DOHH2 (cell line): Measurements from ENCODE around the gene APBA3.

Experiments used
- H3F3A ChIP-seq: fragments of 200-600 bp; sonication (generic), shearing (Covaris generic); 2 replicates; pipeline ENCODE4 v1.6.0; 2016; ENCODE audit warnings: antibody characterized with exemption, mild to moderate bottlenecking; ENCODE audit not compliant: control insufficient read depth, insufficient read depth
- H3K27ac ChIP-seq: fragments of 200-600 bp; sonication (generic); 2 replicates; pipeline ENCODE4 v1.5.1; 2014; ENCODE audit warnings: low read depth, mild to moderate bottlenecking, low read length, moderate library complexity
- H3K27me3 ChIP-seq: fragments of 200-600 bp; sonication (generic); 2 replicates; pipeline ENCODE4 v1.6.1; 2014; ENCODE audit warnings: mild to moderate bottlenecking, low read length, mixed read lengths; ENCODE audit not compliant: control insufficient read depth
- H3K36me3 ChIP-seq: fragments of 200-600 bp; sonication (generic); 2 replicates; pipeline ENCODE4 v1.6.1; 2014; ENCODE audit warnings: mild to moderate bottlenecking, low read length, moderate library complexity, mixed read lengths; ENCODE audit not compliant: control insufficient read depth
- H3K4me1 ChIP-seq: fragments of 200-600 bp; sonication (generic); 2 replicates; pipeline ENCODE4 v1.6.1; 2014; ENCODE audit warnings: mild to moderate bottlenecking, low read length, mixed read lengths; ENCODE audit not compliant: control insufficient read depth
- H3K4me2 ChIP-seq: fragments of 200-600 bp; sonication (generic); 2 replicates; pipeline ENCODE4 v1.6.0; 2014; ENCODE audit warnings: mild to moderate bottlenecking, low read length, moderate library complexity
- H3K4me3 ChIP-seq: fragments of 200-600 bp; sonication (generic); 2 replicates; pipeline ENCODE4 v1.5.1; 2014; ENCODE audit warnings: mild to moderate bottlenecking, low read length, mixed read lengths
- H3K79me2 ChIP-seq: fragments of 200-600 bp; sonication (generic); 2 replicates; pipeline ENCODE4 v1.6.1; 2014; ENCODE audit warnings: mild to moderate bottlenecking, low read length, mixed read lengths; ENCODE audit not compliant: control insufficient read depth
- H3K9me2 ChIP-seq: fragments of 200-600 bp; sonication (generic); replicated peaks from 2 replicates; pipeline ENCODE4 v1.6.1; 2014; ENCODE audit warnings: mild to moderate bottlenecking, low read length, mixed read lengths; ENCODE audit not compliant: control insufficient read depth
- H3K9me3 ChIP-seq: fragments of 200-600 bp; sonication (generic); 2 replicates; pipeline ENCODE4 v1.6.1; 2014; ENCODE audit warnings: antibody characterized with exemption, low read length, mixed read lengths; ENCODE audit not compliant: control insufficient read depth, insufficient read depth
- H4K20me1 ChIP-seq: fragments of 200-600 bp; sonication (generic); 2 replicates; pipeline ENCODE4 v1.6.0; 2014; ENCODE audit warnings: low read depth, mild to moderate bottlenecking, antibody characterized with exemption, low read length, moderate library complexity; ENCODE audit not compliant: control insufficient read depth, insufficient read depth
- EZH2phosphoT487 ChIP-seq: fragments of 200-600 bp; sonication (generic); IDR thresholded peaks from 2 replicates; pipeline ENCODE4 v1.6.1; 2017; ENCODE audit warnings: borderline replicate concordance, mild to moderate bottlenecking, antibody characterized with exemption, low read length, moderate library complexity, mixed read lengths
- TF ChIP-seq, protein P1 (sequence below): fragments of 200-600 bp; sonication (generic); IDR thresholded peaks from one replicate; pipeline ENCODE4 v1.5.1; 2014; ENCODE audit warnings: antibody characterized with exemption, mild to moderate bottlenecking, low read depth, low read length; ENCODE audit not compliant: poor library complexity, severe bottlenecking

APBA3 gene

DNA sequence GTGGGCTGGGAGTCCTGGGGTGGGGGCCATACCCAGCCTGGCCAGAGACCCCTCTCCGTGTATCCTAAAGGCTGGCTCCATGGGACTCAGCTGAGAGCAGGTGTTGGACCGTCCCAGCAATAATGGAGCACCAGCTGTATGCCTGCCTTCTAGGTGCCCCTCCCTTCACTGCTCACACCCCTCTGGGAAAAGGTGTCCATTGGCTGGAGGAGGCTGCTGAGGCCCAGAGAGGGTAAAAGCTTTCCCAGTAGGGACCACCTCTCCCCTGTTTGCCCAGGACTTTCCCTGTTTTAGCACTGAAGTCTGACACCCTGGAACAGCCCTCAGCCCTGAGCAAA, 13.9 kb upstream of the APBA3 start:
- no peak overlapping the region for H3K4me2 ChIP-seq
- no peak for TF ChIP-seq EZH2phosphoT487
- TF ChIP-seq, protein P1, sequence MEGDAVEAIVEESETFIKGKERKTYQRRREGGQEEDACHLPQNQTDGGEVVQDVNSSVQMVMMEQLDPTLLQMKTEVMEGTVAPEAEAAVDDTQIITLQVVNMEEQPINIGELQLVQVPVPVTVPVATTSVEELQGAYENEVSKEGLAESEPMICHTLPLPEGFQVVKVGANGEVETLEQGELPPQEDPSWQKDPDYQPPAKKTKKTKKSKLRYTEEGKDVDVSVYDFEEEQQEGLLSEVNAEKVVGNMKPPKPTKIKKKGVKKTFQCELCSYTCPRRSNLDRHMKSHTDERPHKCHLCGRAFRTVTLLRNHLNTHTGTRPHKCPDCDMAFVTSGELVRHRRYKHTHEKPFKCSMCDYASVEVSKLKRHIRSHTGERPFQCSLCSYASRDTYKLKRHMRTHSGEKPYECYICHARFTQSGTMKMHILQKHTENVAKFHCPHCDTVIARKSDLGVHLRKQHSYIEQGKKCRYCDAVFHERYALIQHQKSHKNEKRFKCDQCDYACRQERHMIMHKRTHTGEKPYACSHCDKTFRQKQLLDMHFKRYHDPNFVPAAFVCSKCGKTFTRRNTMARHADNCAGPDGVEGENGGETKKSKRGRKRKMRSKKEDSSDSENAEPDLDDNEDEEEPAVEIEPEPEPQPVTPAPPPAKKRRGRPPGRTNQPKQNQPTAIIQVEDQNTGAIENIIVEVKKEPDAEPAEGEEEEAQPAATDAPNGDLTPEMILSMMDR: no peak

DNA sequence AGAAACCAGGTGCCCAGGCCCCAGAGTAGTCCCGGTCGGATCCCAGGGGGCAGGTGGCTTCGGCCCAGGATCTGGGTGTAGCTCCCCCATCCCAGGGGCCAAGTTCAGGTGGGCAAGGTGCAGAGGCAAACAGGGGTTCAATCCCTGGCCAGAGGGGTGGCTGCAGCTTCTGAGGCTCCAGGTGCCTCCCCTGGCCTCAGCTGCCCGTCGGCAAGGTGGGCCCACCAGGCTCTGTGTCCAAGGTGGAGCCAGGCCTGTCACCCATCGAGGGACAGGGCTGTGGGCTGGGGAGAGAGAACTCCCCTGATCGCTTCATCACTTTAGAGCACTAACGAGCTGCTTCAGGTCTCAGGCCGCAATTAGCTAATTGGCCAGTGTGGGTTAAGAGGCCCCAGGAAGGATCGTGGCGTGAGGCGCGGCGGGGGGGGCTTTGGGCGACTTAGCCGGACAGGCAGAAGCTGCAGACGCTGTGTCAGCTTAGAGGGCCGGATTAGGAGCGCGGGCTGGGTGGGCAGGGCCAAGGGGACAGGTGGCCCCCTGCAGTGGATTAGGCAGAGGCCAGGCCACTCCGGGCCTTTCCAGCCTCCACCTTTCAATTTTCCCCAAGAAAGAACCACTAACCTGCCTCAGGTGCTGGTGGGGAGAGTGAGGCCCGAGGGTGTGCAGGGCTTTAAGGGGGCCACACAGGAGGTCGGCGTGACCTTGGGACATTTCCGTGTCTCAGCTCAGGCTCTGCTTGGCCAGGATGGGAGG, 13.3 kb upstream of the APBA3 start:
- TF ChIP-seq, protein P1: no peak
- TF ChIP-seq EZH2phosphoT487: no peak
- Histone ChIP-seq H3K9me3 (no peaks in the 10 kb centered on the region), H3K9me2 (no peaks in the 10 kb centered on the region), H3K4me2 (no peak overlapping the region), H3K4me1 (no peaks in the 10 kb centered on the region), H3K79me2 (no peaks in the 10 kb centered on the region), H3K27ac (no peak overlapping the region), H4K20me1 (no peaks in the 10 kb centered on the region; the same call in 1 of the 2 replicates), H3K27me3 (no peaks in the 10 kb centered on the region), H3K4me3 (no peak overlapping the region), H3F3A (no peaks in the 10 kb centered on the region), H3K36me3 (no peaks in the 10 kb centered on the region)

More for the DNA sequence above, 13.9 kb upstream of the APBA3 start:
- no peaks in the 10 kb centered on the region for H3K4me1 ChIP-seq
- no peaks in the 10 kb centered on the region for H3K79me2 ChIP-seq
- no peaks in the 10 kb centered on the region; the same call in 1 of the 2 replicates for H4K20me1 ChIP-seq
- no peak overlapping the region for H3K4me3 ChIP-seq
- no peaks in the 10 kb centered on the region for H3K9me3 ChIP-seq
- no peaks in the 10 kb centered on the region for H3K36me3 ChIP-seq
- H3K9me2 ChIP-seq: no peaks in the 10 kb centered on the region
- H3F3A ChIP-seq: no peaks in the 10 kb centered on the region
- H3K27me3 ChIP-seq: no peaks in the 10 kb centered on the region
- no peak overlapping the region for H3K27ac ChIP-seq

DNA sequence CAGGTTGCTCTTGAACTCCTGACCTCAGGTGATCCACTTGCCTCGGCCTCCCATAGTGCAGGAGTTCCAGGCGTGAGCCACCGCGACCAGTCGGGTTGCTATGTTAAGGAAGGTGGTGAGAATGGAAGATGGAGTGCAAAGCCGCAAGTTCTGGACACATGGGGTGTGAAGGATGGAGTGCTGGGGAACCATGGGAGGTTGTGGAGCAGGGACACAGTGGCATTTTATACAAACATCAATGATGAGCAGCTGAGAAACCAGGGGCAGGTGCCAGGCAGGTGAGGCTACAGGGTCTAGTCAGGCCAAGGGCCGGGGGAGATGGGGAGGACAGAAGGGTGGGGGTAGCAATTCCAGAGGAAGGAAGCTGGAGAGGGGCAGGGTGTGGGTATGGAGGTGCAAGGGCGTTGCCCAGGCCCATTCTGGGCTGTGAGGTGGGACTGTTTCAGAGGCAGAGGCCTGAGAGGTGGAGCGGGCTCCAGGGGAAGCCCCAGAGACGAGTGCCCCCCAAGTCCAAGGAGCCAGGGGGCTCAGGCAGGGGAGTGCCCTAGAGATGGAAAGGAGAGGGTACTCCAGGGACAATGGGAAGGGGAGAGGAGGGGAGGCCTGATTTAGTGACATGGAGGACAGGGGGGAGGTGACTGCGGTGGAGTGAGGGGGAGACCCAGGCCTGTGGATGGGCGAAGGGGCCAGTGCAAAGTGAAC, 12.5 kb upstream of the APBA3 start:
- Histone ChIP-seq H3K4me3 (no peak overlapping the region), H3K9me2 (no peaks in the 10 kb centered on the region), H3K36me3 (no peaks in the 10 kb centered on the region), H3K4me2 (no peak overlapping the region), H3K27me3 (no peaks in the 10 kb centered on the region), H3F3A (no peaks in the 10 kb centered on the region), H3K4me1 (no peaks in the 10 kb centered on the region), H3K79me2 (no peaks in the 10 kb centered on the region), H4K20me1 (no peaks in the 10 kb centered on the region; the same call in 1 of the 2 replicates), H3K9me3 (no peaks in the 10 kb centered on the region), H3K27ac (no peak overlapping the region)
- TF ChIP-seq EZH2phosphoT487: no peak
- TF ChIP-seq, protein P1: no peak
